A673 (cell line): ENCODE measurements around the gene ZNF385B. TPM values are rescaled to one million over a fixed set of nuclear protein-coding genes. Genes with fewer than 3 reads are reported as not detected.

ENCODE experiments used
- BruUV-seq: library from RNA; stranded (reverse); fragments of 400-500 nt; replicated peaks from 2 replicates; lab custom pipeline; 2021; lab: Mats Ljungman, UMichigan
- CTCF ChIA-PET: fragments of 300-600 bp; sonication (Branson Sonifier 250); formaldehyde crosslinking; loops from one replicate; lab custom pipeline; 2022; ENCODE audit warnings: antibody characterized with exemption; lab: Charles Lee
- POLR2A ChIA-PET: fragments of 300-600 bp; sonication (Branson Sonifier 250); formaldehyde crosslinking; loops from one replicate; lab custom pipeline; 2022; ENCODE audit warnings: antibody characterized with exemption; ENCODE audit not compliant: low non-redundant PET; lab: Charles Lee
- DNase-seq: peaks from one replicate; pipeline ENCODE4 v3.0.0-alpha.2; 2015; ENCODE audit warnings: low spot score
- H3K27ac ChIP-seq: fragments of 200-600 bp; sonication (generic); 2 replicates; pipeline ENCODE4 v1.5.1; 2016; ENCODE audit warnings: mixed run types, low read depth, mild to moderate bottlenecking, mixed read lengths, antibody characterized with exemption, low read length; ENCODE audit not compliant: poor library complexity, severe bottlenecking
- H3K27me3 ChIP-seq: fragments of 200-600 bp; sonication (generic); replicated peaks from 2 replicates; pipeline ENCODE4 v1.6.1; 2017; ENCODE audit warnings: mixed run types, low read depth, mild to moderate bottlenecking, mixed read lengths, antibody characterized with exemption, low read length; ENCODE audit not compliant: insufficient read depth, poor library complexity
- H3K36me3 ChIP-seq: fragments of 200-600 bp; sonication (generic); 2 replicates; pipeline ENCODE4 v1.6.1; 2016; ENCODE audit warnings: mixed run types, mild to moderate bottlenecking, mixed read lengths, antibody characterized with exemption, low read length; ENCODE audit not compliant: insufficient read depth, poor library complexity, severe bottlenecking
- H3K4me1 ChIP-seq: fragments of 200-600 bp; sonication (generic); 2 replicates; pipeline ENCODE4 v1.6.1; 2017; ENCODE audit warnings: mixed run types, mild to moderate bottlenecking, mixed read lengths, antibody characterized with exemption, low read length; ENCODE audit not compliant: insufficient read depth, poor library complexity, severe bottlenecking
- H3K4me3 ChIP-seq: fragments of 200-600 bp; sonication (generic); 2 replicates; pipeline ENCODE4 v1.5.1; 2016; ENCODE audit warnings: low read depth, mixed run types, mild to moderate bottlenecking, mixed read lengths, low read length; ENCODE audit not compliant: poor library complexity, severe bottlenecking
- H3K9me3 ChIP-seq: fragments of 200-600 bp; sonication (generic); 2 replicates; pipeline ENCODE4 v1.6.1; 2016; ENCODE audit warnings: mixed run types, low read depth, mild to moderate bottlenecking, mixed read lengths, antibody characterized with exemption, low read length; ENCODE audit not compliant: poor library complexity, severe bottlenecking
- CTCF ChIP-seq: fragments of 300-800, 200-600 bp; sonication (generic); conservative IDR thresholded peaks from 2 replicates; pipeline ENCODE4 v1.5.1; 2017; ENCODE audit warnings: low read depth, mild to moderate bottlenecking, antibody characterized with exemption, low read length, moderate library complexity, mixed read lengths
- EZH2 ChIP-seq: fragments of 200-600 bp; sonication (generic); IDR thresholded peaks from 2 replicates; pipeline ENCODE4 v1.6.1; 2017; ENCODE audit warnings: borderline replicate concordance, low read depth, mild to moderate bottlenecking, mixed read lengths, antibody characterized with exemption, low read length; ENCODE audit not compliant: poor library complexity, severe bottlenecking
- intact Hi-C: fragments of 100-400 bp; cut with micrococcal nuclease; formaldehyde crosslinking; loops from one replicate; pipeline ENCODE4 v1.10.0; 2022; ENCODE audit not compliant: unreplicated experiment
- total RNA-seq: library from RNA; stranded (reverse); gene quantifications from 2 replicates; pipeline ENCODE4 v1.2.3, GENCODE V29; 2021

ZNF385B gene
- total RNA-seq, 1 experiment from 2014 or later, result not detected

GRCh38 chr2:179669196-179669595 lies 192.2 kb downstream of the ZNF385B start:
- Histone ChIP-seq H3K4me1 (no peaks in the 10 kb centered on the region), H3K9me3 (no peaks in the 10 kb centered on the region), H3K36me3 (no peaks in the 10 kb centered on the region), H3K27ac (no peak overlapping the region), H3K4me3 (no peak overlapping the region), H3K27me3 (no peaks in the 10 kb centered on the region)
- BruUV-seq, result no TSS peak
- POLR2A ChIA-PET, result no interaction called here
- DNase-seq, result no peak
- intact Hi-C loops, result no loop called here
- CTCF ChIA-PET, result no interaction called here
- TF ChIP-seq EZH2 (no peak), CTCF (no peak)

GRCh38 chr2:179664972-179665812 lies 196.2 kb downstream of the ZNF385B start:
- no peak overlapping the region for H3K27ac ChIP-seq
- H3K36me3 ChIP-seq, result no peaks in the 10 kb centered on the region
- ChIA-PET CTCF (no interaction called here), POLR2A (no interaction called here)
- H3K4me1 ChIP-seq, result no peaks in the 10 kb centered on the region
- intact Hi-C loops, result no loop called here
- TF ChIP-seq CTCF (no peak), EZH2 (no peak)
- DNase-seq, result no peak
- no peak overlapping the region for H3K4me3 ChIP-seq
- no peaks in the 10 kb centered on the region for H3K27me3 ChIP-seq
- no peaks in the 10 kb centered on the region for H3K9me3 ChIP-seq
- BruUV-seq, result no TSS peak

- Histone ChIP-seq H3K27me3 (no peaks in the 10 kb centered on the region), H3K36me3 (no peaks in the 10 kb centered on the region), H3K4me3 (no peak overlapping the region), H3K4me1 (no peaks in the 10 kb centered on the region), H3K27ac (no peak overlapping the region), H3K9me3 (no peaks in the 10 kb centered on the region)
- POLR2A ChIA-PET, result no interaction called here
- no peak for DNase-seq
- CTCF ChIA-PET, result no interaction called here
- intact Hi-C loops, result no loop called here
- no TSS peak for BruUV-seq
- TF ChIP-seq CTCF (no peak), EZH2 (no peak)
These were observed 199.4 kb downstream of the ZNF385B start for GRCh38 chr2:179661986-179662385.
